Measurements from ENCODE around the gene CTDP1. TPM values are rescaled to one million over a fixed set of nuclear protein-coding genes. Genes with fewer than 3 reads are reported as not detected.

The CTDP1 gene
- total RNA-seq, 1 donor from 2014 or later, result 23.9 TPM

DNA sequence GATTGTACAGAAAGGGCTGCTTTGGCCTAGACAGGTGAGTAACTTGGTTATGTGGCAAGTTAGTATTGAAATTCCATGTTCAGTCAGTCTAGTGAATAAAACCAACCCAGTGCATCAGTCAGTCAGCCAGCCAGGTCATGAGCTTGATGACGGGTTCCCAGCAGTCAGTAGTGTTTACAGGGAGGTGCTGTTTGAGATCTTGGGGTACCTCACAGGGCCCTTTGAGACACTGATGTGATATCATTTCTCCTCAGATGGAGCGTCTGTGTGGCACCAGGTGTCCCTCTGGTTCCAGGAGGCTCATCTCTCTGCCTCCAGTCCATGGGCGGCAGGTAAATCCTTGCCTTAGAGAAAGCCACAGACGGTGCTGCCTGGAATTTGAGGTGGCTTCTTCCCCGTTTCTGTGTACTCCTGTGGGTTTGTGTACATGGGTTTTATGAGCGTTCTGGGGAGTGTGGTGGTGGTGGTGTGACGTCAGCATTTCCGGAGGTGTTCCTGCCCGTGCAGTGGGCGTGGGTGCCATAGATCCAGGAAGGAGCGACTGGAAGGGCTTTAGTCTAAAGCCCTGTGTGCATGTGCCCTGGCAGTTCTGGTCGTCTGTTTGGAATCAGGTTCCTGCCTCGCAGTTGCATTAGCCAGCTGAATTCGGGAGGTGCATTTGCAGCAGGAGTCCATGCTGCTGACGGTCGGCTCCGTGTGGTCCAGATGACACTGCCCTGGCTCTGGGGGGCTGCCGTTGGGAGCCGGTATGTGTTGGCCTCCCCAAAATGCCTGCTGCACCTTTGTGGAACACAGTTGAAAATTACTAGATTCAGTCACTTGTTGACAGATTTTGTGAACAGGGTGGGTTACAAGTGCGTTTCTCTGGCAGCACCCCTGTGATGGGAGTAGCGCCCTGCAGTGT lies 2.1 kb downstream of the CTDP1 start:
- Mint-ChIP-seq H3K4me3 (ENCODE audit: low read depth) (peak overlapping the region; percentile 77), H3K36me3 (ENCODE audit: insufficient read depth) (peaks cover 1% of the 10 kb centered on the region), H3K27me3 (no peaks in the 10 kb centered on the region), H3K9me3 (ENCODE audit: low read depth) (no peaks in the 10 kb centered on the region), H3K4me1 (ENCODE audit: low read depth) (peaks cover 39% of the 10 kb centered on the region), H3K27ac (no peak overlapping the region)
- TF ChIP-seq, protein P1, sequence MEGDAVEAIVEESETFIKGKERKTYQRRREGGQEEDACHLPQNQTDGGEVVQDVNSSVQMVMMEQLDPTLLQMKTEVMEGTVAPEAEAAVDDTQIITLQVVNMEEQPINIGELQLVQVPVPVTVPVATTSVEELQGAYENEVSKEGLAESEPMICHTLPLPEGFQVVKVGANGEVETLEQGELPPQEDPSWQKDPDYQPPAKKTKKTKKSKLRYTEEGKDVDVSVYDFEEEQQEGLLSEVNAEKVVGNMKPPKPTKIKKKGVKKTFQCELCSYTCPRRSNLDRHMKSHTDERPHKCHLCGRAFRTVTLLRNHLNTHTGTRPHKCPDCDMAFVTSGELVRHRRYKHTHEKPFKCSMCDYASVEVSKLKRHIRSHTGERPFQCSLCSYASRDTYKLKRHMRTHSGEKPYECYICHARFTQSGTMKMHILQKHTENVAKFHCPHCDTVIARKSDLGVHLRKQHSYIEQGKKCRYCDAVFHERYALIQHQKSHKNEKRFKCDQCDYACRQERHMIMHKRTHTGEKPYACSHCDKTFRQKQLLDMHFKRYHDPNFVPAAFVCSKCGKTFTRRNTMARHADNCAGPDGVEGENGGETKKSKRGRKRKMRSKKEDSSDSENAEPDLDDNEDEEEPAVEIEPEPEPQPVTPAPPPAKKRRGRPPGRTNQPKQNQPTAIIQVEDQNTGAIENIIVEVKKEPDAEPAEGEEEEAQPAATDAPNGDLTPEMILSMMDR (IDR thresholded peaks at IDR 0.05; ENCODE audit: unreplicated experiment), result no peak
- no peak for DNase-seq (ENCODE audit: low spot score, unreplicated experiment)

DNA sequence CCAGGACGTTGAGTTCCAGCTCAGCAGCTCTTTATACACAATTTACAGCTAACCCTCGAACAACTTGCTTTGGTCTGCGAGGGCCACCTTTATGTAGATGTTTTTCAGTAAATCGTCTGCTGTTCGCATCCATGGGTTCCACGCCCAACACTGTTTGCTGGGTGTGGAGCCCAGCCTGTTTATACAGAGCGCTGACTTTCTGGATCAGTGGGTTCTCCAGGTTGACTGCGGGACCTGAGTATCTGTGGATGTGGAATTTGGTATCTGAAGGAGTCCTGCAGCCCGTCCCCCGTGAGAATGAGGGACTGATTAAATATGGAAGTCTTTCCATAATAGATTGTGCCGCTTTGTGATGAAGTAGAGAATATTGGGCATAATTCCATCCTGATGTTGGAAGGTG lies 2.9 kb downstream of the CTDP1 start:
- H3K9me3 Mint-ChIP-seq (ENCODE audit: low read depth), result no peaks in the 10 kb centered on the region
- H3K27ac Mint-ChIP-seq, result no peak overlapping the region
- no peak for DNase-seq (ENCODE audit: low spot score, unreplicated experiment)
- peaks cover 1% of the 10 kb centered on the region for H3K36me3 Mint-ChIP-seq (ENCODE audit: insufficient read depth)
- H3K4me3 Mint-ChIP-seq (ENCODE audit: low read depth), result peak overlapping the region; percentile 55
- H3K4me1 Mint-ChIP-seq (ENCODE audit: low read depth), result peaks cover 36% of the 10 kb centered on the region
- no peaks in the 10 kb centered on the region for H3K27me3 Mint-ChIP-seq
- TF ChIP-seq, protein P1 (IDR thresholded peaks at IDR 0.05; ENCODE audit: unreplicated experiment), result no peak

DNA sequence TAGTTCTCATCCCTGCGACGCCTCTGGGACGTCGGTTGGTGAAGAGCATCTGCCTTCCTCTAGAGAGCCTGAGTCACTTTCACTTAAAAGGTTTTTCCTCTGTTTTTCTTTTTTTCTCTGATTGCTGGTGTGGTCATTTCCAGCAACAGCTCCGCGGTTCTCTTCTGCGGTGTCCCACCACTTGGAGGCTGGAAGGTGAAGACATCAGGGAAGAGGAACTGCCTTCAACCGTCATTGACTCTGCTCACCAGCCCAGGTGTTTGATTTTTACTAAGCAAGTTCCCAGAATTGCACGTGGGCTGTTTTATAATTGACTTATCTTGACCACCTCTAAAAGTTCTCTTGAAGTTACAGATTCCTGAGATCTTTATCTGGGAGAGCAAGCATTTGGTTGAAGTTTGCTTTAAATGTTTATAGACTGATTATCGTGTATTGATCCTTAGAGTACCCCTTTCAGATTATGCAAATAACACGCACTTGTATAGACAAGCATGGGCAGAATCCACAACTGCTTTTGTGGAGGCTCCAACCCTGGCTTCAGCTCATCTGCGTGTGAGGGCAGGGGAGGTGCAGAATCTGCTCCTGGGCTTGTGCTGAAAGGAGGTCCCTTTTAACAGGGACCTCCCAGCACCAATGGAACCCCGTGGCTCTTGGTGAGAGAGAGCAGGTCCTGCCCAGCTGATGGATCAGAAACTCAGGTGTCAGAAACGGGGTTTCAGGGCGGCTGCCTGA lies 3.5 kb downstream of the CTDP1 start:
- H3K4me3 Mint-ChIP-seq (ENCODE audit: low read depth), result peak overlapping the region; percentile 55
- H3K36me3 Mint-ChIP-seq (ENCODE audit: insufficient read depth), result peaks cover 1% of the 10 kb centered on the region
- H3K27ac Mint-ChIP-seq, result no peak overlapping the region
- DNase-seq (ENCODE audit: low spot score, unreplicated experiment), result no peak
- H3K27me3 Mint-ChIP-seq, result no peaks in the 10 kb centered on the region
- TF ChIP-seq, protein P1 (IDR thresholded peaks at IDR 0.05; ENCODE audit: unreplicated experiment), result no peak
- peaks cover 30% of the 10 kb centered on the region for H3K4me1 Mint-ChIP-seq (ENCODE audit: low read depth)
- no peaks in the 10 kb centered on the region for H3K9me3 Mint-ChIP-seq (ENCODE audit: low read depth)

DNA sequence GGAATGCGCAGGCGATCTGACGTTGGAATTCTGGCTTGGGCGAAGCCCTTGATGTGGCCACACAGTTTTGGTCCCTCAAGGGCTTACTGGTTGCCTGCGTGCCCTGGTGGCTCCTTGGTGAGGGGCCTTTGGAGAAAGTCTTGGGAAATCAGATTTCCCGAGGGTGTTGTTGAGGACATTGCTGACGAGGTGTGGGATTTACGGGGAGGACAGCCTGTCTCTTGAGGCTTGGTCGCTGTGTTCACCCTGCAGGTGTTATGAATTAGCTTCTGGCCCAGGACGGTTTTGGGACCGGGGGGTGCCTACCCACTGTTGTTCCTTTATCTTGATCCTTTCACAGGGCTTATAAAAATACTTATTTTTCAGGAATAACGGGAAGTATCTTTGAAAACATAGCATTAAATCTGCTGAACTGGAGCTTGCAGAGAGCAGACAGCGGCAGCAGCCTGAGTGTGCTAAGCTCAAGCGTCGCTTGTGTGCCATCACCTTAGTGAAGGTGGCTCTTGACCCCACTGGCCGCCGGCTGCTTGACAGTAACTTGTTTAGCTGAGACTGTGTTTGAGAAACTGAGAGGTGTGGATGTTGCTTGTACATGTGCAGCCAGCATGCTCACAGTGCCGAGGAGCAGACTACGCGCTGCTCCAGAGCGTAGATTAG lies 4.2 kb downstream of the CTDP1 start:
- H3K27me3 Mint-ChIP-seq, result no peaks in the 10 kb centered on the region
- no peak overlapping the region for H3K4me3 Mint-ChIP-seq (ENCODE audit: low read depth)
- TF ChIP-seq, protein P1 (IDR thresholded peaks at IDR 0.05; ENCODE audit: unreplicated experiment), result no peak
- no peak overlapping the region for H3K27ac Mint-ChIP-seq
- DNase-seq (ENCODE audit: low spot score, unreplicated experiment), result no peak
- H3K4me1 Mint-ChIP-seq (ENCODE audit: low read depth), result peaks cover 24% of the 10 kb centered on the region
- H3K36me3 Mint-ChIP-seq (ENCODE audit: insufficient read depth), result peaks cover 1% of the 10 kb centered on the region
- no peaks in the 10 kb centered on the region for H3K9me3 Mint-ChIP-seq (ENCODE audit: low read depth)

DNA sequence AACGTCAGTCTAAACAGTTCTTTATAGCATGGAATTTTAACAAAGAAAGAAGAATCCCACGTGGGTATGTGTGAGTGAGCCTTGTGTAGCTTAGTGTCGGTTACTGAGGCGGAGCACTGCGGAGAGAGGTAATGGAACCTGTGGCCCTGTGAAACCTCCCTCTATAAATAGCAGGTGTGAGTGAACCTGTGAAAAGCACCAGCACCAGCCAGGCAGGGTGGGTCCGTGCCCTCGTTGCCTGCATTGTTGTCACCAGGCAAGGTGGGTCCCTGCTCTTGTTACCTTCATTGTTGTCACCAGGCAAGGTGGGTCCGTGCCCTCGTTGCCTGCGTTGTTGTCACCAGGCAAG lies 4.7 kb downstream of the CTDP1 start:
- Mint-ChIP-seq H3K36me3 (ENCODE audit: insufficient read depth) (peaks cover 1% of the 10 kb centered on the region), H3K4me3 (ENCODE audit: low read depth) (no peak overlapping the region), H3K4me1 (ENCODE audit: low read depth) (peaks cover 23% of the 10 kb centered on the region), H3K27ac (no peak overlapping the region), H3K9me3 (ENCODE audit: low read depth) (no peaks in the 10 kb centered on the region), H3K27me3 (no peaks in the 10 kb centered on the region)
- no peak for DNase-seq (ENCODE audit: low spot score, unreplicated experiment)
- TF ChIP-seq, protein P1 (IDR thresholded peaks at IDR 0.05; ENCODE audit: unreplicated experiment), result no peak

Measured in progenitor cell of endocrine pancreas (in vitro differentiated cells).